ENCODE data around the gene QPRT. TPM values are rescaled to one million over a fixed set of nuclear protein-coding genes. Genes with fewer than 3 reads are reported as not detected.

Gene QPRT
- total RNA-seq, 1 experiment from 2014 or later = 0.52 TPM

DNA sequence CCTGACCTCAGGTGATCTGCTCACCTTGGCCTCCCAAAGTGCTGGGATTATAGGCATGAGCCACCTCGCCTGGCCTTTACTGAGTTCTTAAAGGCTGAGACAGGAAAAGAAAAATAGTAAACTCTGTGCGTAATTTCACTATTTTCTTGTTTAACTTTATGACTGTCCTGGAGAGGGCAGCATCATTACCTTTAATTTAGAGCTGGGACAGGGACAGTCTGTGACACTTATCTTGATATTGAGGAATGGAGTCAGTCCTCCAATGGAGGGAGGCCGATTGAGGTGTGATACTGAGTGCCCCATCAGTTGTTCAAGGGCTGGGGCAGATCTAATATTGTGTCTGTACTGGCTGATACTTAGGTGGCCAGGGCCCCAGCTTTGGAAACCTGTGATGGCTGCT lies 37.4 kb upstream of the QPRT start:
- POLR2A ChIA-PET = no interaction called here
- H3K27ac ChIP-seq (ENCODE audit: low read depth, low read length) = no peak overlapping the region
- CTCF ChIA-PET = interaction anchor here (1.3 kb wide), 1 partner anchor 38 kb away, joined by 3 read pairs; the partner anchor contains the start of gene QPRT

DNA sequence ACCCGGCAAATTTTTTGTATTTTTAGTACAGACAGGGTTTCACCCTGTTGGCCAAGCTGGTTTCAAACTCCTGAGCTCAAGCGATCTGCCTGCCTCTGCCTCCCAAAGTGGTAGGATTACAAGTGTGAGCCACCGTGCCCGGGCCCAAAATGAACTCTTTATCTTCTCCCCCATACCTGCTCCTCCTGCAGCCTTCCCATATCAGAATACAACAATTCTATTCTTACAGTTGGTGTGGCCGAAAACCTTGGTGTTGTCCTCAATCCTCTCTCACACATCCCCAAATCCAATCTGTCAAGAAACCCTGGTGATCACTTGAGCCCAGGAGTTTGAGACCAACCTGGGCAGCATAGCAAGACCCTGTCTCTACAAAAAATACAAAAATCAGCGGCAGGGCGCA lies 35.4 kb upstream of the QPRT start:
- Histone ChIP-seq H3K27me3 (ENCODE audit: insufficient read depth, low read length) (no peaks in the 10 kb centered on the region), H3K4me3 (replicated peaks in 1 of 2; ENCODE audit: low read depth in 1 of 2, low read length in 2 of 2) (no peak overlapping the region), H3K9me3 (ENCODE audit: control insufficient read depth in 1 of 2, insufficient read depth in 1 of 2, low read depth in 1 of 2, low read length in 2 of 2) (no peaks in the 10 kb centered on the region), H3K36me3 (ENCODE audit: control insufficient read depth in 1 of 2, insufficient read depth in 2 of 2, low read length in 2 of 2) (no peaks in the 10 kb centered on the region), H3K9me2 (ENCODE audit: insufficient read depth) (no peaks in the 10 kb centered on the region), H3K9ac (ENCODE audit: low read length) (no peak overlapping the region), H4K20me1 (ENCODE audit: insufficient read depth) (no peaks in the 10 kb centered on the region), H3K4me2 (ENCODE audit: low read length) (no peak overlapping the region), H3K4me1 (ENCODE audit: control insufficient read depth in 1 of 2, insufficient read depth in 2 of 2, low read length in 2 of 2) (no peaks in the 10 kb centered on the region), H2AFZ (ENCODE audit: low read depth, low read length, poor library complexity, severe bottlenecking) (no peak overlapping the region), H3K79me2 (ENCODE audit: insufficient read depth, low read length) (no peaks in the 10 kb centered on the region), H3K27ac (ENCODE audit: low read depth, low read length) (no peak overlapping the region)
- intact Hi-C loops (cut with micrococcal nuclease) = no loop called here
- ChIA-PET RAD21 (ENCODE audit: low non-redundant PET in 1 of 2, low total read pairs in 2 of 2, uncharacterized antibody in 2 of 2, unreplicated experiment in 2 of 2) (no interaction called here), POLR2A (no interaction called here), CTCF (no interaction called here)
- no TSS peak for BruUV-seq (replicated peaks)
- DNase-seq (ENCODE audit: low read depth, low spot score) (no peak), ATAC-seq (no peak)
- TF ChIP-seq RAD21 (IDR thresholded peaks at IDR 0.05; ENCODE audit: low read depth) (no peak), SP1 (IDR thresholded peaks at IDR 0.05; ENCODE audit: low read depth) (no peak), EGR1 (IDR thresholded peaks at IDR 0.05; ENCODE audit: low read depth) (no peak), EZH2phosphoT487 (IDR thresholded peaks at IDR 0.05; ENCODE audit: borderline replicate concordance) (no peak), ZNF274 (IDR thresholded peaks at IDR 0.05; ENCODE audit: low read depth, low read length) (no peak)
- TF ChIP-seq, protein P1, sequence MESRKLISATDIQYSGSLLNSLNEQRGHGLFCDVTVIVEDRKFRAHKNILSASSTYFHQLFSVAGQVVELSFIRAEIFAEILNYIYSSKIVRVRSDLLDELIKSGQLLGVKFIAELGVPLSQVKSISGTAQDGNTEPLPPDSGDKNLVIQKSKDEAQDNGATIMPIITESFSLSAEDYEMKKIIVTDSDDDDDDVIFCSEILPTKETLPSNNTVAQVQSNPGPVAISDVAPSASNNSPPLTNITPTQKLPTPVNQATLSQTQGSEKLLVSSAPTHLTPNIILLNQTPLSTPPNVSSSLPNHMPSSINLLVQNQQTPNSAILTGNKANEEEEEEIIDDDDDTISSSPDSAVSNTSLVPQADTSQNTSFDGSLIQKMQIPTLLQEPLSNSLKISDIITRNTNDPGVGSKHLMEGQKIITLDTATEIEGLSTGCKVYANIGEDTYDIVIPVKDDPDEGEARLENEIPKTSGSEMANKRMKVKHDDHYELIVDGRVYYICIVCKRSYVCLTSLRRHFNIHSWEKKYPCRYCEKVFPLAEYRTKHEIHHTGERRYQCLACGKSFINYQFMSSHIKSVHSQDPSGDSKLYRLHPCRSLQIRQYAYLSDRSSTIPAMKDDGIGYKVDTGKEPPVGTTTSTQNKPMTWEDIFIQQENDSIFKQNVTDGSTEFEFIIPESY (IDR thresholded peaks at IDR 0.05; ENCODE audit: extremely low read depth, insufficient replicate concordance, low read length) = no peak

More for the DNA sequence above, 37.4 kb upstream of the QPRT start:
- H3K9ac ChIP-seq (ENCODE audit: low read length) = no peak overlapping the region
- intact Hi-C loops (cut with micrococcal nuclease) = no loop called here
- H3K4me2 ChIP-seq (ENCODE audit: low read length) = no peak overlapping the region
- no peaks in the 10 kb centered on the region for H3K27me3 ChIP-seq (ENCODE audit: insufficient read depth, low read length)
- H3K4me3 ChIP-seq (replicated peaks in 1 of 2; ENCODE audit: low read depth in 1 of 2, low read length in 2 of 2) = no peak overlapping the region
- no peak for TF ChIP-seq ZNF274 (IDR thresholded peaks at IDR 0.05; ENCODE audit: low read depth, low read length)
- TF ChIP-seq, protein P2, sequence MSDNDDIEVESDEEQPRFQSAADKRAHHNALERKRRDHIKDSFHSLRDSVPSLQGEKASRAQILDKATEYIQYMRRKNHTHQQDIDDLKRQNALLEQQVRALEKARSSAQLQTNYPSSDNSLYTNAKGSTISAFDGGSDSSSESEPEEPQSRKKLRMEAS (IDR thresholded peaks at IDR 0.05) = no peak
- no peak for TF ChIP-seq EZH2 (IDR thresholded peaks at IDR 0.05)
- peak; percentile 53 for TF ChIP-seq RAD21 (IDR thresholded peaks at IDR 0.05; ENCODE audit: low read depth)
- TF ChIP-seq, protein P3, sequence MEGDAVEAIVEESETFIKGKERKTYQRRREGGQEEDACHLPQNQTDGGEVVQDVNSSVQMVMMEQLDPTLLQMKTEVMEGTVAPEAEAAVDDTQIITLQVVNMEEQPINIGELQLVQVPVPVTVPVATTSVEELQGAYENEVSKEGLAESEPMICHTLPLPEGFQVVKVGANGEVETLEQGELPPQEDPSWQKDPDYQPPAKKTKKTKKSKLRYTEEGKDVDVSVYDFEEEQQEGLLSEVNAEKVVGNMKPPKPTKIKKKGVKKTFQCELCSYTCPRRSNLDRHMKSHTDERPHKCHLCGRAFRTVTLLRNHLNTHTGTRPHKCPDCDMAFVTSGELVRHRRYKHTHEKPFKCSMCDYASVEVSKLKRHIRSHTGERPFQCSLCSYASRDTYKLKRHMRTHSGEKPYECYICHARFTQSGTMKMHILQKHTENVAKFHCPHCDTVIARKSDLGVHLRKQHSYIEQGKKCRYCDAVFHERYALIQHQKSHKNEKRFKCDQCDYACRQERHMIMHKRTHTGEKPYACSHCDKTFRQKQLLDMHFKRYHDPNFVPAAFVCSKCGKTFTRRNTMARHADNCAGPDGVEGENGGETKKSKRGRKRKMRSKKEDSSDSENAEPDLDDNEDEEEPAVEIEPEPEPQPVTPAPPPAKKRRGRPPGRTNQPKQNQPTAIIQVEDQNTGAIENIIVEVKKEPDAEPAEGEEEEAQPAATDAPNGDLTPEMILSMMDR (IDR thresholded peaks at IDR 0.05 in 2 of 3, conservative IDR thresholded peaks at IDR 0.05 in 1 of 3; ENCODE audit: borderline replicate concordance in 1 of 3, insufficient read depth in 1 of 3, low read depth in 2 of 3, low read length in 2 of 3) = peak; percentile 3 to 30 (median 22); a peak in 3 of 6 replicates
- no peak for TF ChIP-seq FOSL1 (IDR thresholded peaks at IDR 0.05; ENCODE audit: low read depth)
- no peak for TF ChIP-seq JUND (IDR thresholded peaks at IDR 0.05)
- no peak for TF ChIP-seq EGR1 (IDR thresholded peaks at IDR 0.05; ENCODE audit: low read depth)
- ATAC-seq (peak; percentile 64), DNase-seq (ENCODE audit: low read depth, low spot score) (no peak)
- no TSS peak for BruUV-seq (replicated peaks)
- RAD21 ChIA-PET (ENCODE audit: low non-redundant PET in 1 of 2, low total read pairs in 2 of 2, uncharacterized antibody in 2 of 2, unreplicated experiment in 2 of 2) = no interaction called here
- no peaks in the 10 kb centered on the region for H3K4me1 ChIP-seq (ENCODE audit: control insufficient read depth in 1 of 2, insufficient read depth in 2 of 2, low read length in 2 of 2)
- H3K79me2 ChIP-seq (ENCODE audit: insufficient read depth, low read length) = no peaks in the 10 kb centered on the region
- H3K9me3 ChIP-seq (ENCODE audit: control insufficient read depth in 1 of 2, insufficient read depth in 1 of 2, low read depth in 1 of 2, low read length in 2 of 2) = no peaks in the 10 kb centered on the region
- no peaks in the 10 kb centered on the region for H4K20me1 ChIP-seq (ENCODE audit: insufficient read depth)
- H3K9me2 ChIP-seq (ENCODE audit: insufficient read depth) = no peaks in the 10 kb centered on the region
- no peak overlapping the region for H2AFZ ChIP-seq (ENCODE audit: low read depth, low read length, poor library complexity, severe bottlenecking)
- H3K36me3 ChIP-seq (ENCODE audit: control insufficient read depth in 1 of 2, insufficient read depth in 2 of 2, low read length in 2 of 2) = no peaks in the 10 kb centered on the region

Measured in HCT116 (cell line).